SK-N-SH (cell line): ENCODE data around the gene MAGEC2. TPM values are rescaled to one million over a fixed set of nuclear protein-coding genes. Genes with fewer than 3 reads are reported as not detected.

Source experiments
- CTCF ChIA-PET: fragments of 300-600, 350-600 bp; formaldehyde crosslinking; extraction: SDS; loops from one replicate; lab custom pipeline; 2021; lab: Yijun Ruan, JAX
- POLR2A ChIA-PET: fragments of 350-600 bp; sonication (Branson Sonifier 250); formaldehyde crosslinking; extraction: SDS; loops from one replicate; lab custom pipeline; 2020; ENCODE audit warnings: antibody characterized with exemption, inconsistent platforms; lab: Yijun Ruan, JAX
- DNase-seq: peaks from one replicate; pipeline ENCODE4 v3.0.0; 2012
- H2AFZ ChIP-seq: fragments of 200-600 bp; sonication (generic); 2 replicates; pipeline ENCODE4 v1.8.1; 2016; ENCODE audit warnings: antibody characterized with exemption, mild to moderate bottlenecking, low read depth
- H3F3A ChIP-seq: fragments of 200-600 bp; sonication (generic); replicated peaks from 2 replicates; pipeline ENCODE3; 2016; ENCODE audit warnings: antibody characterized with exemption, mild to moderate bottlenecking; ENCODE audit not compliant: insufficient read depth
- H3K27ac ChIP-seq, 2 experiments: fragments of 200-500 bp in 1 of 2; fragments of 200-600 bp in 1 of 2; sonication (Bioruptor generic) in 1 of 2; sonication (generic), shearing (Covaris generic) in 1 of 2; 2 replicates each; pipeline versions ENCODE4 v1.5.1 to v1.6.1; 2014 to 2016; ENCODE audit warnings: low read depth in 2 of 2, inconsistent platforms in 1 of 2, low read length in 1 of 2, mild to moderate bottlenecking in 1 of 2, mixed read lengths in 1 of 2
- H3K27me3 ChIP-seq: fragments of 200-600 bp; sonication (generic), shearing (Covaris generic); 2 replicates; pipeline ENCODE4 v1.6.1; 2016; ENCODE audit warnings: mixed run types; ENCODE audit not compliant: insufficient read depth
- H3K36me3 ChIP-seq, 2 experiments: fragments of 200-500 bp in 1 of 2; fragments of 200-600 bp in 1 of 2; sonication (Bioruptor generic) in 1 of 2; sonication (generic) in 1 of 2; replicated peaks in 1 of 2; 2 replicates each; pipeline versions ENCODE3 to v1.5.1; 2014 to 2016; ENCODE audit warnings: low read length in 1 of 2, mild to moderate bottlenecking in 1 of 2; ENCODE audit not compliant: insufficient read depth in 2 of 2, control insufficient read depth in 1 of 2
- H3K4me1 ChIP-seq, 2 experiments: fragments of 200-500 bp in 1 of 2; fragments of 200-600 bp in 1 of 2; sonication (Bioruptor generic) in 1 of 2; sonication (generic), shearing (Covaris generic) in 1 of 2; 2 replicates each; pipeline versions ENCODE4 v1.5.1 to v1.6.1; 2014 to 2016; ENCODE audit warnings: low read depth in 1 of 2, low read length in 1 of 2, mixed run types in 1 of 2; ENCODE audit not compliant: insufficient read depth in 2 of 2, control insufficient read depth in 1 of 2
- H3K4me2 ChIP-seq: fragments of 200-600 bp; sonication (generic), shearing (Covaris generic); 2 replicates; pipeline ENCODE4 v1.6.1; 2017; ENCODE audit warnings: mixed run types
- H3K4me3 ChIP-seq, 2 experiments: fragments of 200-500 bp in 1 of 2; fragments of 200-600 bp in 1 of 2; sonication (Bioruptor generic) in 1 of 2; sonication (generic), shearing (Covaris generic) in 1 of 2; 2 replicates each; pipeline versions ENCODE4 v1.5.1 to v1.8.1; 2014 to 2016; ENCODE audit warnings: low read depth in 2 of 2, inconsistent platforms in 1 of 2, low read length in 1 of 2, mild to moderate bottlenecking in 1 of 2, mixed read lengths in 1 of 2, moderate library complexity in 1 of 2
- H3K79me2 ChIP-seq: fragments of 200-600 bp; sonication (generic); 2 replicates; pipeline ENCODE4 v1.8.1; 2017; ENCODE audit warnings: mild to moderate bottlenecking; ENCODE audit not compliant: insufficient read depth
- H3K9ac ChIP-seq: fragments of 200-600 bp; sonication (generic); 2 replicates; pipeline ENCODE4 v1.6.1; 2017; ENCODE audit warnings: mixed run types
- H3K9me2 ChIP-seq: fragments of 200-600 bp; sonication (generic); 2 replicates; pipeline ENCODE4 v1.6.1; 2017; ENCODE audit warnings: mixed run types
- H3K9me3 ChIP-seq: fragments of 200-600 bp; sonication (generic); 2 replicates; pipeline ENCODE4 v1.6.1; 2017; ENCODE audit warnings: mixed run types, mild to moderate bottlenecking, moderate library complexity
- H4K20me1 ChIP-seq: fragments of 200-600 bp; sonication (generic); 2 replicates; pipeline ENCODE4 v1.6.1; 2017; ENCODE audit warnings: mild to moderate bottlenecking, mixed run types; ENCODE audit not compliant: insufficient read depth
- CHD2 ChIP-seq: fragments of 150-350 bp; IDR thresholded peaks from 2 replicates; pipeline ENCODE4 v1.6.1; 2018; ENCODE audit warnings: low read length; ENCODE audit not compliant: partially characterized antibody
- ELF1 ChIP-seq: IDR thresholded peaks from 2 replicates; pipeline ENCODE4 v1.4.0; 2012
- EP300 ChIP-seq, 2 experiments: IDR thresholded peaks; 2 replicates each; pipeline versions ENCODE4 v1.4.0 to v1.6.1; 2012; ENCODE audit warnings: borderline replicate concordance in 1 of 2, low read depth in 1 of 2, low read length in 1 of 2
- FOSL2 ChIP-seq: IDR thresholded peaks from 2 replicates; pipeline ENCODE4 v1.4.0; 2012; ENCODE audit warnings: low read depth, mild to moderate bottlenecking, moderate library complexity, borderline replicate concordance
- GABPA ChIP-seq: IDR thresholded peaks from 2 replicates; pipeline ENCODE4 v1.4.0; 2012; ENCODE audit warnings: low read depth, mild to moderate bottlenecking
- MEF2A ChIP-seq: IDR thresholded peaks from 2 replicates; pipeline ENCODE4 v1.4.0; 2012; ENCODE audit warnings: low read depth, borderline replicate concordance
- MXI1 ChIP-seq: IDR thresholded peaks from 2 replicates; pipeline ENCODE4 v1.6.1; 2012; ENCODE audit warnings: mild to moderate bottlenecking, low read depth, low read length, improper control_type of control experiment
- POLR2AphosphoS5 ChIP-seq: IDR thresholded peaks from 2 replicates; pipeline ENCODE4 v1.6.1; 2012; ENCODE audit warnings: low read depth, low read length
- RAD21 ChIP-seq: IDR thresholded peaks from 2 replicates; pipeline ENCODE4 v1.6.1; 2012; ENCODE audit warnings: mild to moderate bottlenecking, low read length
- RXRA ChIP-seq: IDR thresholded peaks from 2 replicates; pipeline ENCODE4 v1.4.0; 2012; ENCODE audit warnings: low read depth, mild to moderate bottlenecking, borderline replicate concordance
- SMC3 ChIP-seq: IDR thresholded peaks from 2 replicates; pipeline ENCODE4 v1.6.1; 2012; ENCODE audit warnings: low read depth, low read length, improper control_type of control experiment
- TAF1 ChIP-seq: IDR thresholded peaks from 2 replicates; pipeline ENCODE4 v1.6.1; 2012; ENCODE audit warnings: low read depth, mild to moderate bottlenecking, low read length, moderate library complexity, borderline replicate concordance
- TCF12 ChIP-seq: IDR thresholded peaks from 2 replicates; pipeline ENCODE4 v1.4.0; 2012
- TEAD4 ChIP-seq: IDR thresholded peaks from 2 replicates; pipeline ENCODE4 v1.4.0; 2012; ENCODE audit warnings: mild to moderate bottlenecking, borderline replicate concordance; ENCODE audit not compliant: insufficient read depth
- YY1 ChIP-seq: IDR thresholded peaks from 2 replicates; pipeline ENCODE4 v1.4.0; 2012; ENCODE audit warnings: low read depth, mild to moderate bottlenecking
- WGBS: methylation state at CpG from one replicate; pipeline ENCODE4 v1.1.6; 2017; ENCODE audit warnings: low lambda C conversion rate; 5-methylcytosine and 5-hydroxymethylcytosine counted together
- polyA plus RNA-seq, 3 experiments: library from polyadenylated mRNA; depleted of rRNA; stranded (reverse); fragments of >200 nt; gene quantifications; 2 replicates each; pipeline ENCODE4 v1.2.3, GENCODE V29; 2012
- TF ChIP-seq, protein P1 (sequence below): fragments of 200-600 bp; sonication (generic); IDR thresholded peaks from 2 replicates; pipeline ENCODE4 v1.6.1; 2017; ENCODE audit warnings: antibody characterized with exemption, mild to moderate bottlenecking, moderate library complexity
- TF ChIP-seq, protein P2 (sequence below): fragments of 150-350 bp; IDR thresholded peaks from 2 replicates; pipeline ENCODE4 v1.6.1; 2017; ENCODE audit warnings: antibody characterized with exemption, low read length, low read depth, borderline replicate concordance
- TF ChIP-seq, protein P3 (sequence below): IDR thresholded peaks from 2 replicates; pipeline ENCODE4 v1.6.1; 2012; ENCODE audit warnings: mild to moderate bottlenecking, low read depth, low read length, moderate library complexity
- TF ChIP-seq, protein P4 (sequence below): IDR thresholded peaks from 2 replicates; pipeline ENCODE4 v1.4.0; 2012; ENCODE audit warnings: low read depth, borderline replicate concordance
- TF ChIP-seq, protein P5 (sequence below): fragments of 150-350 bp; IDR thresholded peaks from 2 replicates; pipeline ENCODE4 v1.6.1; 2016; ENCODE audit warnings: mild to moderate bottlenecking, low read depth, low read length

MAGEC2 gene
- polyA plus RNA-seq, 1 of the 3 experiments (the other 2 are of a cell fraction): 1.9 TPM

DNA sequence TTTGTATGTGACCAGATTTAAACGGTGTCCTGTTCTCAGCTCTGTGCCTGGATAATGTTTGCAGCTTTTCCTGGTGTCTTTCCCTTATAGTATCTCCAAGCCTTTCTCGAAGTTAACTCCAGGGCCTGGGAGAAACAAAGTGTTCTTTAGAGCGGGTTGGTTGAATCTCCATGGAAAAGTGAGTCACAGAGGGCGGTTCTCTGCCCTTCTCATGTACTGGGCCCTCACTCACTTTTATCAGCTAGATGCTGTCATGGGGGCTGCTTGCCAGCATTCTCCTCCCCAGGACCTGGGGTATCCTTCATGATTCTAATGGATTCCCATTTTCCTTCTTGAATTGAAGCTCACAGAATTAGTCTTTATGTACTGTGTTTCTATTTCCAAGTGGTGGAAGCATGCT lies 46.1 kb upstream of the MAGEC2 start:
- Histone ChIP-seq H3K4me2 (no peak overlapping the region), H3K79me2 (no peaks in the 10 kb centered on the region), H3K4me3 (no peak overlapping the region), H3K9me2 (no peaks in the 10 kb centered on the region), H3K9ac (no peak overlapping the region), H3K36me3 (no peaks in the 10 kb centered on the region), H4K20me1 (no peaks in the 10 kb centered on the region), H3K4me1 (no peaks in the 10 kb centered on the region), H3K9me3 (no peaks in the 10 kb centered on the region), H3K27ac (no peak overlapping the region), H3K27me3 (no peaks in the 10 kb centered on the region), H2AFZ (no peak overlapping the region), H3F3A (no peaks in the 10 kb centered on the region)
- POLR2A ChIA-PET: no interaction called here
- TF ChIP-seq YY1: no peak
- no peak for TF ChIP-seq RXRA
- no peak for TF ChIP-seq TEAD4
- no peak for TF ChIP-seq EP300 (IDR thresholded peaks at IDR 0.05; ENCODE audit: borderline replicate concordance in 1 of 2, low read depth in 1 of 2, low read length in 1 of 2)
- TF ChIP-seq TCF12: no peak
- TF ChIP-seq RAD21: no peak
- TF ChIP-seq, protein P1, sequence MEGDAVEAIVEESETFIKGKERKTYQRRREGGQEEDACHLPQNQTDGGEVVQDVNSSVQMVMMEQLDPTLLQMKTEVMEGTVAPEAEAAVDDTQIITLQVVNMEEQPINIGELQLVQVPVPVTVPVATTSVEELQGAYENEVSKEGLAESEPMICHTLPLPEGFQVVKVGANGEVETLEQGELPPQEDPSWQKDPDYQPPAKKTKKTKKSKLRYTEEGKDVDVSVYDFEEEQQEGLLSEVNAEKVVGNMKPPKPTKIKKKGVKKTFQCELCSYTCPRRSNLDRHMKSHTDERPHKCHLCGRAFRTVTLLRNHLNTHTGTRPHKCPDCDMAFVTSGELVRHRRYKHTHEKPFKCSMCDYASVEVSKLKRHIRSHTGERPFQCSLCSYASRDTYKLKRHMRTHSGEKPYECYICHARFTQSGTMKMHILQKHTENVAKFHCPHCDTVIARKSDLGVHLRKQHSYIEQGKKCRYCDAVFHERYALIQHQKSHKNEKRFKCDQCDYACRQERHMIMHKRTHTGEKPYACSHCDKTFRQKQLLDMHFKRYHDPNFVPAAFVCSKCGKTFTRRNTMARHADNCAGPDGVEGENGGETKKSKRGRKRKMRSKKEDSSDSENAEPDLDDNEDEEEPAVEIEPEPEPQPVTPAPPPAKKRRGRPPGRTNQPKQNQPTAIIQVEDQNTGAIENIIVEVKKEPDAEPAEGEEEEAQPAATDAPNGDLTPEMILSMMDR: no peak
- no peak for TF ChIP-seq TAF1
- TF ChIP-seq, protein P2, sequence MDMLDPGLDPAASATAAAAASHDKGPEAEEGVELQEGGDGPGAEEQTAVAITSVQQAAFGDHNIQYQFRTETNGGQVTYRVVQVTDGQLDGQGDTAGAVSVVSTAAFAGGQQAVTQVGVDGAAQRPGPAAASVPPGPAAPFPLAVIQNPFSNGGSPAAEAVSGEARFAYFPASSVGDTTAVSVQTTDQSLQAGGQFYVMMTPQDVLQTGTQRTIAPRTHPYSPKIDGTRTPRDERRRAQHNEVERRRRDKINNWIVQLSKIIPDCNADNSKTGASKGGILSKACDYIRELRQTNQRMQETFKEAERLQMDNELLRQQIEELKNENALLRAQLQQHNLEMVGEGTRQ: no peak
- no peak for TF ChIP-seq FOSL2
- TF ChIP-seq POLR2AphosphoS5: no peak
- no peak for TF ChIP-seq ELF1
- TF ChIP-seq CHD2: no peak
- TF ChIP-seq MXI1: no peak
- no peak for TF ChIP-seq GABPA
- TF ChIP-seq, protein P3, sequence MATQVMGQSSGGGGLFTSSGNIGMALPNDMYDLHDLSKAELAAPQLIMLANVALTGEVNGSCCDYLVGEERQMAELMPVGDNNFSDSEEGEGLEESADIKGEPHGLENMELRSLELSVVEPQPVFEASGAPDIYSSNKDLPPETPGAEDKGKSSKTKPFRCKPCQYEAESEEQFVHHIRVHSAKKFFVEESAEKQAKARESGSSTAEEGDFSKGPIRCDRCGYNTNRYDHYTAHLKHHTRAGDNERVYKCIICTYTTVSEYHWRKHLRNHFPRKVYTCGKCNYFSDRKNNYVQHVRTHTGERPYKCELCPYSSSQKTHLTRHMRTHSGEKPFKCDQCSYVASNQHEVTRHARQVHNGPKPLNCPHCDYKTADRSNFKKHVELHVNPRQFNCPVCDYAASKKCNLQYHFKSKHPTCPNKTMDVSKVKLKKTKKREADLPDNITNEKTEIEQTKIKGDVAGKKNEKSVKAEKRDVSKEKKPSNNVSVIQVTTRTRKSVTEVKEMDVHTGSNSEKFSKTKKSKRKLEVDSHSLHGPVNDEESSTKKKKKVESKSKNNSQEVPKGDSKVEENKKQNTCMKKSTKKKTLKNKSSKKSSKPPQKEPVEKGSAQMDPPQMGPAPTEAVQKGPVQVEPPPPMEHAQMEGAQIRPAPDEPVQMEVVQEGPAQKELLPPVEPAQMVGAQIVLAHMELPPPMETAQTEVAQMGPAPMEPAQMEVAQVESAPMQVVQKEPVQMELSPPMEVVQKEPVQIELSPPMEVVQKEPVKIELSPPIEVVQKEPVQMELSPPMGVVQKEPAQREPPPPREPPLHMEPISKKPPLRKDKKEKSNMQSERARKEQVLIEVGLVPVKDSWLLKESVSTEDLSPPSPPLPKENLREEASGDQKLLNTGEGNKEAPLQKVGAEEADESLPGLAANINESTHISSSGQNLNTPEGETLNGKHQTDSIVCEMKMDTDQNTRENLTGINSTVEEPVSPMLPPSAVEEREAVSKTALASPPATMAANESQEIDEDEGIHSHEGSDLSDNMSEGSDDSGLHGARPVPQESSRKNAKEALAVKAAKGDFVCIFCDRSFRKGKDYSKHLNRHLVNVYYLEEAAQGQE: no peak
- TF ChIP-seq, protein P4, sequence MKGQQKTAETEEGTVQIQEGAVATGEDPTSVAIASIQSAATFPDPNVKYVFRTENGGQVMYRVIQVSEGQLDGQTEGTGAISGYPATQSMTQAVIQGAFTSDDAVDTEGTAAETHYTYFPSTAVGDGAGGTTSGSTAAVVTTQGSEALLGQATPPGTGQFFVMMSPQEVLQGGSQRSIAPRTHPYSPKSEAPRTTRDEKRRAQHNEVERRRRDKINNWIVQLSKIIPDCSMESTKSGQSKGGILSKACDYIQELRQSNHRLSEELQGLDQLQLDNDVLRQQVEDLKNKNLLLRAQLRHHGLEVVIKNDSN: no peak
- no peak for TF ChIP-seq MEF2A
- TF ChIP-seq, protein P5, sequence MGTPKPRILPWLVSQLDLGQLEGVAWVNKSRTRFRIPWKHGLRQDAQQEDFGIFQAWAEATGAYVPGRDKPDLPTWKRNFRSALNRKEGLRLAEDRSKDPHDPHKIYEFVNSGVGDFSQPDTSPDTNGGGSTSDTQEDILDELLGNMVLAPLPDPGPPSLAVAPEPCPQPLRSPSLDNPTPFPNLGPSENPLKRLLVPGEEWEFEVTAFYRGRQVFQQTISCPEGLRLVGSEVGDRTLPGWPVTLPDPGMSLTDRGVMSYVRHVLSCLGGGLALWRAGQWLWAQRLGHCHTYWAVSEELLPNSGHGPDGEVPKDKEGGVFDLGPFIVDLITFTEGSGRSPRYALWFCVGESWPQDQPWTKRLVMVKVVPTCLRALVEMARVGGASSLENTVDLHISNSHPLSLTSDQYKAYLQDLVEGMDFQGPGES: no peak
- no peak for TF ChIP-seq SMC3
- 0% methylated on average over 4 of the region's 4 CpGs for WGBS
- no peak for DNase-seq
- CTCF ChIA-PET: no interaction called here
